H1 (cell line): Measurements from ENCODE around the gene TIFAB.

Experiments used
- CTCF ChIP-seq, 3 experiments: IDR thresholded peaks; 1 replicate in 2 of 3; 2 replicates in 1 of 3; pipeline versions ENCODE4 v1.5.1 to v1.6.1; 2011; ENCODE audit warnings: low read length in 3 of 3, mild to moderate bottlenecking in 3 of 3, inconsistent platforms in 2 of 3, low read depth in 1 of 3, moderate library complexity in 1 of 3; ENCODE audit not compliant: insufficient read depth in 1 of 3; ENCODE audit errors: control extremely low read depth in 1 of 3
- MAX ChIP-seq: IDR thresholded peaks from 2 replicates; pipeline ENCODE4 v1.6.1; 2012; ENCODE audit warnings: inconsistent platforms
- SP4 ChIP-seq: IDR thresholded peaks from 2 replicates; pipeline ENCODE4 v1.6.1; 2012; ENCODE audit warnings: low read length, inconsistent platforms

- TF ChIP-seq CTCF (IDR thresholded peaks at IDR 0.05; ENCODE audit: control extremely low read depth in 1 of 3, insufficient read depth in 1 of 3, low read depth in 1 of 3, low read length in 3 of 3) (no peak), SP4 (no peak), MAX (no peak)
Measured at GRCh38 chr5:135481909-135482311, 29.8 kb upstream of the TIFAB start.
